DLD1 (cell line): Measurements from ENCODE around the gene NOL4L.

Experiments used
- in situ Hi-C: cut with HindIII; loops from 2 replicates; pipeline ENCODE4 v1.10.0; 2017; ENCODE audit warnings: low sequenced_read_pairs

Gene NOL4L

DNA sequence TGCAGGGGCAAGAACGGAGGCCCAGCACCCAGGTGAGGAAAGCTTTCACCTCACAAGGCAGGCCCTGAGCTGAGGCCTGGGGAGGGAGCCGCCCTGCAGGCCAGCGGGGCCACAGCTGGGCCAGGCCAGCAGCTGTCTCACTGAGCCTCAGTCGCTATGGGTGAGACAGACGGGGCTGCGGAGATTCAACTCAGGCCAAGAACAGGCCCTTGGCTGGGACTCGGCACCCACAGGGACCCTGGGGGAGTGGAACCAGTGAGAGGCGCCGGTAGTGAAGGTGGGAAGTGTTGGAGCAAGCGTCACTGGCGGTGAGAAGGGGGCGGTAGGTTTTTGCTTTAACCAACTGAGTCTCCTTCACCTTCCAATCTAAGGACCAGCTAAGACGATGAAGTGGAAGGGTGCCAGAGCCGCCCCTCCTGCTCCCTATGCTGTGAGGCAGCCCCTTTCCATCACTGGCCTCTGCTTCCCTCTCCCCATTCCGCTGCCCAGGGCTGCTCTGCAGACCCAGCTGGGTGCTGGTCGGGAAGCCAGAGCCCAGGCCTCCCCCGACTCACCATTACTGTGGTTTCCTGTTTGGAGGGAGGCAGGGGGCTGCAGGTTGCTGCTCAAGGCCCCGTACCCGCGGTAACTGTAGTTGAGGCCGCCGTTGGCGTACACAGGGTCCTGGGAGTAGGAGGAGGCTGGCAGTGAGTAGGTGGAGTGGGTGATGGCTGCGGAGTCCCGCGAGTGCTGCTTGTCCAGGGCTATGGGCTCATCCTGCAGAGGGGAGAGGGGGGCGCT lies 133.3 kb downstream of the NOL4L start:
- in situ Hi-C loops = no loop called here

DNA sequence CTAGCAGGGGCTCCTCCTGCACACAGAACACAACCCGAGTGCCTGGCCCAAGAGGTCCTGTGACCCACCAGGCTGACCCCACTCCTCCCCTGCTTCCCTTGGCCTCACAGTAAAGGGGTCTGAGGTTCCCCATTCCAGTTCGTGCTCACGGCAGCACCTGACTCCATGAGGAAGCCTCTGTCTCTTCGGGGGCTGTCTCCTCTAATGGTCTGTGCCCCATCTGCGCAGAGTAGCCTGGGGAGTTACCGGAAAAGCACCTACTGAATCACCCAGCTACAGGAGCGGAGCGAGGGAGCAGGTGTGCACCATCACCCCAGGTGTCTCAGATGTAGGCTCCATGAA lies 133.8 kb downstream of the NOL4L start:
- in situ Hi-C loops = no loop called here

DNA sequence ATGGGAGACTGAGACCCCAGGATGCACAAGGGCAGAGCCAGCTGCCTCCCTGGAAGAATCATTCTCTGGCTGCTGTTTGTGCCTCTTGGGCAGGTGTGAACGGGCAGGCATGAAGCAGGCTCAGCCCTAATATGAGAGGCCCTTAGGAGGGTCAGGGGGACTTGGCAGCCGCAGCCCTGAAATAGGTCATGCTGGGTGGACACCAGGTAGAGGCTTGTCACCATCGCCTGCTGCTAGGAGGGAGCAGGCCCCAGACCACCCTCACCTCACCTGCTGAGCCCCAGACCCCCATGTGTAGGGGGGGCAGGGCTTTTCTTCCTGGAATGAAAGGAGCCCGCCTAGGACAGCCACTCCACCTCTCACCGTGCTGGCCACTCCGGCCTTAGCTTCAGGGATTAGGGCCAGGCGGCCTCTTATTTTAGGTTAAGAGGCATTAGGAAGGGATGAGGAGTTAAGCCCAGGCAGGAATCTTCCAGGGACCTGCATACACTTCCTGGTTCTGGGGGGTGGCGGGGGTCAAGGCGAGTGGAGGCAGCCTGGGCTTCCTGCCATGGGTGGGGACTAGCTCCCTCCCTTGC lies 134.6 kb downstream of the NOL4L start:
- in situ Hi-C loops = no loop called here

DNA sequence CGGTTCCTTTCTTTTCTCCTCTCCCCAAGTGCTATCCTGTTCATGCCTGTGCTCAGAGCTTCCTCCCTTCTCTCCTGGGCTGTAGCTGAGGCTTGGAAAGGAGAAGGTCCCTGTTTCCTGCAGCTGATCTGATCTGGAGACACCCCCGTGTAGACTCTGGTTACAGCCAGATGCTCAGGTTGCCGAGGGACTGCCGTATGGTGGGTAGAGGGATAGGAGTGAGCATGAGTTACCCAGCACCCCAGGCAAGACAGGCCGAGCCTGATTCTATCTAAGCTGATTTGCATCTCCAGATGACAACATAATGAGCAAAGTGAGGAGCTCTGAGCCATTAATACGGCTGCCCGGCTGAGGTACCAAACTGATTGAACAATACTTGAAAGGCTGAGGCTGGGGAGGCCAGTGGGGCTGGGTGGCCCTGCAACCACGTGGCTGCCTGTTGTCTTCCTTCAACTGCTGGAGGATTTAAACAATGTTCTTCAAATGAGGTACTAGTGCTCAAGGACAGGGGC lies 135.2 kb downstream of the NOL4L start:
- in situ Hi-C loops = no loop called here

DNA sequence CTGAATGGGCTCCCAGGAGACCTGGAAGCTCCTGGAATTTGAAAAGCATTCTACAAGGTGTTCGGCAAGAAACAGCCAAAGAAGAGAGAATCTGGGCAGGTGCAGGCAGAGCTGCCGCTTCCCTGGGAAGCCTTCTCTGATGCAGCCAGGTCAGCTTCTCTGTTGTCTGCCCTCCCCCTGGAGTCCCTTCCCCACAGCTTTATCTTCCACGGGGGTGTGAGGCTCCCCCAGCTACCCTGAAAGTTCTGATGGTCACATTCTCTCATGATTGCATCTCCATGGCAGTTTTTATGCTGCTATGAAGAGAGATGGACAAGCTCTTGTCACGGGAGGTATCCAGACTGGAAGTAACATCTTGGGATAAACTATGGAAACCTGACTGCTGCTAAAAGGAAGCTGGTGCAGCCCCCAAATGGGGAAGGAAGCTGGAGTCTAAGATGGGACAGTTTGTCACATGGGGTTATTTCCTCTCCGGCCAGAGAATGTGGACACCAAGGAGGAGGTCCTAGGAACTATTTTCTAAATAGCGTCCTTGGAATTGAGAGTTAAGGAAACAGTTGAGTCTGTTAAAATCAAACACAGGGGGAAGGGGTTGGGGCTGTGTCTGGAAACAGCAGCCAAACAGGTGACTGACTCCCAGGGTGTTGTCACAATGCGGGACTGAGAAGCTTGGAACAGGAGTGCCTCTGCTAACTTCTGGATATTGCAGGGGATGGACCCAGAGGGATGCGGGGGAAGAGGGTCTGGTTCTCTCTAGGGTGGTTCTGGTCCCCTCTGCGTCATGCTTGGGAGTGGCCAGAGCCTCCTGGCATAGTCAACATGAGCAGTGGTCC lies 135.9 kb downstream of the NOL4L start:
- in situ Hi-C loops = no loop called here

DNA sequence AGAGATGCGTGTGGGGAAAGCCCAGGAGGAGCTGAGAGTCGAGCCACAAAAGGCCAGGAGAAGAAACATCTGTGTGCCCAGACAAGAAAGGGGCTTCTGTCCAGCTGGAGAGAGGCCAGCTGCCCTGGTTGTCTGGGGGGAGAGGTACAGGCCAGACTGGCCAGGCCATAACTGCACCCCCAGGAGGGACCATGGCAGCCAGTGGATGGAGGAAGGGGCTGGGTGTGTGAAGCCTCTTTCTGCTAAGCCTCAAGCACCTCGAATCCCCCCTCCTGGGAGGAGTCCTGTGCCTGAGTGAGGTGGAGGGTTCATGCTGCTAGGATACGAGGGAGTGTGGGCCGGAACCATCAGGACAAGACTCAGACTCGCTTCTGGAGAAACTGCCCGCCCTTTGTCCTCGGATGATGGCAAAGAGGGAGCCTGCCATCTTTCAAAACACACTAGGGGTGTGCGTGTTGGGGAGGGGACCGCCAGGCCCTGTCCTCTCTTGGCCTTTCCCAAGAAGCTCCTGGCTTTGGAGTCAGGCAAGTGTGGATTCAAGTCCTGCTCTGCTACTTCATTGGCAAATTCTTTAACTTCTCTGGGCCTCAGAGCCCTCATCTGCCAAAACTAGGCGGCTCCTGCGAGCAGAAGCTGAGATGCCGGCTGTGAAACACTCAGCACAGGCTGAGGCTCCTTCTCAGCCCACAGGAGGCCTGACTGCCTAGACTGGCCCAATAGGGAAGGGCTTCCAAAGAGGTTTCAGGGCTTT lies 136.7 kb downstream of the NOL4L start:
- in situ Hi-C loops = no loop called here

DNA sequence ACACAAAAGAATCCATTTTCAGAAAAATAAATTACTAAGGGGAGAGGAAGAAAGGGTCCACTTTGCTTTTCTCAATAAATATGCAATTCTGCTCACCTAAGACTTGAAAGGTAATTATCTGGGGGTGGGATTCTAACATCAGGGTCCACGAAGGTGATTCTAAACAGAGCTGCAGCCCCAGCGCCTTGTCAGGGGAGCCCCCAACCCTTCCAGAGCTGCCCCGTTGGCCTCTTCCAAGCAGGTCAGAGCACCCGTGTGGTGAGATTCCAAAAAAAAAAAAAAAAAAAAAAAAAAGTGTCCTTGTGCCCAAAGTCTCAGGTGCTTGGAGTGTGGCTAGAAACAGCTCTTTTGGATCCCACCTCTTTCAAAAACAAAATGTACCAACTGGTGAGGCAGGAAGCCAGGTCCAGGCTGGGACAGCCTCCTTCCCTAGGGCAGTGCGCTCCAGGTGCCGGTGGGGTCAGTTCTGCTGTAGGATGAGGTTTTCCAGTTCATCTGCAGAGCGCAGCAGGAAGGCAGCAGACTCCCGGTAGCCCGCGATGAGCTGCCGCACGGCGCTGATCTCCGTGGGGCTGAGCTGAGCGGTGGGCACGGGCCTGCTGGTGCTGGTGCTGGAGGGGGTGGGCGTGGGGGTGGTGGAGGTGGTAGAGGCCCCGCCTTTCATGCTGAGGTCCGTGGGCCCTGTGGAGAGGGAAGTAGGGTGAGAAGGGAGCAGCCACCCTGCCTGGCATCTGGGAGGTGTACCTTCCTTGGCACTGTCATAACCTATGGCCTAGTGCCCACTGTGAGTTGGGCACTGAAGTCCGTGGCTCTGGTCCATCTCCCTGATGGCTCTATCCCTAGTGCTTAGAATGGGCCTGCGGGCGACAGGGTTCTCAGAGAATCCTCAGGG lies 137.8 kb downstream of the NOL4L start:
- in situ Hi-C loops = no loop called here

DNA sequence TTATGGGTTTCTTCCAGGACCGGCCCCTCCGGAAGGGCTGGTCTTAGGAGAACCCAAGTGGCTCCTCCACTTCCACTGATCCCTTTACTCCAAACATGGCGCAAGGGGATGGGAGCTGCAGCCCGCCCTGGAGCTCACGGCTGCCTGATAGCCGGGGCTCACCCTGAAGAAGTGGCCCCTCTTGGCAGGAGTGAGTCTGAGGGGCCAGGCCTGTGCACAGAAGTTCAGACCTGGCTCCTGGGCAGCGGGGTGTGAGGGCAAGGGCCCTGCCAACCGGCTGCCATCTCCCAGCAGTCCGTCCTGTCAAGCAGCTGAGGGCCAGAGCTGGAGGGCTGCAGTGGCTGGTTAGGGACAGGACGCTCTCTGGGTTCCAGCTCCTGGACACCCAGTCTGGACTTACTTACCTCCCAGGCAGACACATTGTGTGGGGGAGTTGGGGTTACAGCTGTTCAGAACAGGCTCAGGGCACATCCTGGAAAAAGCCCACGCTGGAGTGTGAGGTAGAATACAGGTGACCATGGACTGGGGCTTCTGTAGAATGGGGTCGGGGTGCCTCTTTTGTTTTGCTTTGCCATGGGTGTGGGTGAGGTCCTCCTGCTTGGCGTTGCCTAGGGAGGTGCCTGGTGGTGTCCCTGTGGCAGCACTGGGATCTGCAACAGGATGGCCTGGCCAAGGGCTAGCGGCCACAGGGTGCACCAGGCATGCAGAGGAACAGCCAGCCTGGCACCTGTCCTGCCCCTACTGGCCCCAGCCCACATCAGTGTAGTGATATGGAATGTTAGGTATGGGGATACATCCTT lies 138.6 kb downstream of the NOL4L start:
- in situ Hi-C loops = no loop called here

DNA sequence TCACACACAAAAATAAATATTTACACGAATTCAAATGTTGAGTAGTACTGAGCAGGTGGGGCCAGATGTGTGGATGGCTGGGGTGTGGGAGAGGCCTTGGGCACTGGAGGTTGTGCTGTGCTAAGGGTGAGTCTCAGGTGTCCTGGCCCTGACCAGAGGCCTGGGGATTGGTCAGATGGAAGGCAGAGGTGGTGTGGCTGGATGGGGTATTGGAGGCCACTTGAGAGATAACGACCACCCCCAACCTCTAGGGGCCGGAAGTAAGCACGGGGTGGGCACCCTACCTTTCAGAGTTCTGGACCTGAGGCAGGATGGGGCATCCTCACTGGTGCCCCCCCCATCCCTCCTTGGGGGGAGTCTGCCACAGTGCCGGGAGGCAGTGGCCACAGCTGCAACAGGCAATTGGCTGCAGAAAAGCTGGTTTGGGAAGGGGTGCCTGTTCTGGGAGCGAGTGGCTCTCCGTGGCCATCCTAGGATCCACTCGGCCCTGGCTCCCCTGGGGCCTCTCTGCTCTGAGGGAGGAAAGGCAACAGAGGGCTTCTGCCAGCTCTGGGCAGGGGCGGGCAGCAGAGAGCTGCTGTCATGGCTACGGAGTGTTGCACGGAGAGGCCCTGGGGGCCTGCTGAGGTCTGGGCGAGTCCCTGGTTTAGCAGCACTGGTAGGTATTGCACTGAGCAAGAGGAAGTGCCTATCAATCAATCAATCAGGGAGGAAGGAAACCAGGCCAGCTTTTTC lies 139.4 kb downstream of the NOL4L start:
- in situ Hi-C loops = no loop called here

DNA sequence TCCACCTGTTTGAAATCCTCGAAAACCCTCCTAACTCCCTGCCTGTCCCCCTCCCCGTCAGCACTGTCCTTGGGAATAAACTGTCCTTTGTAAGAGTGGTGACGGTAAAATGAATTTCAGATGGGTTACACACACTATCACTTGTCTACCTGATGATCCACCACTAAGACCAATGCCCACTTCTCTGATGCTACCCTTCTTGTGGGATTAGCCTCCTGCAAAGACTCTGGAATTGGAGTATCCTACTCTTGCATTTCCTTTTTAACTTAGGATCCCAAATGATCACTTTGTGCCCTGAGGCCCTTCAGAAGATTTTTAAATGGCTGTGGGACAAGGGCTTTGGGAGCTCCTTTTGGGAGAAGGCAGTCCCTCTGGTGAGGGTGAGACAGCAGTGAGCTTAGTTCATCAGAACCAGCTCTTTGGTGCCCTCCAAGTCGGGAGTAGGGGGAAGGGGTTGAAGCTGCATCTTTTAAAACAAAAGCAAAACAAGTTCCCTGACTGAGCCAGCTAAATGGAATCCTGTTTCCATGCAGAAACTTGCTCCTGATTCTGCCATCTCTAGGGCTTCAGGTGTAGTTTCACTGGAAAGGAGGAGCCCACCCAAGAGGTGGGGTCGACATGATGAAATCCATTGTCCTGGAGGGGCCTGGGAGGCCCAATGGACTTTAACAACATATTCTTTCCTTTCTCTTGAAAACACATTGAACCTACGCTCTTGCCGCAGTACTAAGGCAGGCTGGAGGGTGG lies 140.5 kb downstream of the NOL4L start:
- in situ Hi-C loops = no loop called here

DNA sequence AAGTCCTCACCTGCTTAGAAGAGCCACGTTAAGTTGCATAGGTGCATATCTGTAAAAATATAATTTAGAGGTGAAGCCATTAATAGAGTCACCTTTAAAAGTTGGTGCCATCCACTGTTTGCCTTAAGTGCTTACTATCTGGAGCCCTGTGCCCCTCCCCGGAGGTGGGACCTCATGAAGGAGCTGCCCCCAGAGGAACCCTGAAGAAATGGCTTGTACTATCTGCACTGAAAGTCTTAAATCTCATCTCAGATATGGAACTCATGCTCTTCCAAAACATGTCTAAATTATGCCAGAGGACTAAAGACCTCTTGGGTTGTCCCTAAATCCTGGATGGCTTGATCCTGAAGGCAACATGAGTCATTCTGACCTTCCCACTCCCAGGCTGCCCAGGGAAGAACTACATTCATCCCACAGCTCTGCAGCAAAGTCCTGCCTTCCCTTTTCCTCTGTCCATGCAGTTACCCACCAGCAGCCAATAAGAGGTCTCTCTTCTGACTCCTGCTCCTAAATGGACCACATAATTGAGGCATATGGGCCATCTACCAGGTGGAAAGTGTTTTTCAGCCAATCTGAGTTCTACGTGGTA lies 141.7 kb downstream of the NOL4L start:
- in situ Hi-C loops = no loop called here

DNA sequence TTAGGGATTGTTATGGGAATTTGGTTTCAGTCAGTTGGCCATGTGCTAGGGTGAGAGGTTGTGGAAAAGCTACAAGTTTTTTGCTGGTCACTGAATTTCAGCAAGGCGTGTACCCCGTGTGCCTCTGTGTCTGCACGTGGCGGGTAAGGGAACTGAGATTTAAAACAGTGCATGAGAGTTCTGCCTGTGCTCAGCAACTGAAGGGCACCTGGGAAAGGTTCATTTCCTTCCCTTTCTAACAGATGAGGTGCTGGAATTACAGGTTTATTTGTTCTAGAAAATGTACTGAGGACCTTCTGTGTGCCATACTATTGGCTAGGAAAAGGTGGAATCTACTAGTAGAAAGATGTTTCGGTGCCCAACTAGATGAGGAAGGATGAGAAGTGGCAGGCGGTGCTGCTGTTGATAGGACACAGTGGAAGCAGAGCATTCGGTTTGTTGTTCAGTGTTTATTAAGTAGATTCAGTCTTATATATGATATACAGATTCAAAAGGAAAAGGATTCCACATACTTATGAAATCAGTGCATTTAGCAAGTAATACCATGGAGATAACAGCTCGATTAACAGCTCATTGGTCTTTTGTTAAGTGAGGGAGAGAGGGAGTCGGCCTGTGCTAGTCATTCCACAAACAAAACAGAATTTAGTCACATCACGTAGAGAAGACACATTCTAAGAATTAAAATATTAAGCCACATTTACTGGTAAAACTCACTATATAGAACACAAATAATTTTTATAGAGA lies 142.3 kb downstream of the NOL4L start:
- in situ Hi-C loops = no loop called here

DNA sequence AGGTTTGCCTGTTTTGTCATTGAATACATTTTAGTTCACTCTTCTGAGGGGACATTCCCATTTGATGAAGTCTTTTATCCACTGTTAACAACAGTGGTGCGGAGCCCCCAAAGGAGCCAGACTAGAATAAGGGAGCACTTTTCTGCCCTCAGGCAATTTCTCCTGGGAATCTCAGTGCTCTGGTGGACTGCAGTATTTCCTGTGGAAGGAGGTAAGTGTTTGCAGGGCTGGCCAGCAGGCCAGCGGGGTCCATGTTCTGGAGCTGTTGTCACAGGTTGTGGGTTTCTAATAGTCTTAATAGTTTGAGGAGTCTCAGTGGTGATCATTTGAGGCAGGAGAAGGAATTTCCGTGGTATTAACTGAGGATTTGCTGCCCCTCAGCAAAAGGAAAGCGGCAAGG lies 143.5 kb downstream of the NOL4L start:
- in situ Hi-C loops = no loop called here

DNA sequence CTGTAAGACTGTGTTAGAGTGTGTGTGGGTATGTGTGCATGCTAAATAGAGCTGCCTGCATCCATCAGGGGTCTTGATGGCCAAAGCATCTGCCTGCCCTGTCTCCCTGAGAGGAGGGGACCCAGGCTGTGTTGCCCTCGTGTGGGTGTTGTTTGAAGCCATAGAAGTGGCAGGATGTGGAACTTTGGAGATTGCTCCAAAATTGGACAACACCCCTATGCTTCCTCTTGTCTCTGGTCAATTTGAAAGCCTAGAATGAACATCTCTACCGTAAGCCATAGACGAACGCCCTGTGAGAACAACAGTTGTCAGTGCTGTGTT lies 144.4 kb downstream of the NOL4L start:
- in situ Hi-C loops = no loop called here

DNA sequence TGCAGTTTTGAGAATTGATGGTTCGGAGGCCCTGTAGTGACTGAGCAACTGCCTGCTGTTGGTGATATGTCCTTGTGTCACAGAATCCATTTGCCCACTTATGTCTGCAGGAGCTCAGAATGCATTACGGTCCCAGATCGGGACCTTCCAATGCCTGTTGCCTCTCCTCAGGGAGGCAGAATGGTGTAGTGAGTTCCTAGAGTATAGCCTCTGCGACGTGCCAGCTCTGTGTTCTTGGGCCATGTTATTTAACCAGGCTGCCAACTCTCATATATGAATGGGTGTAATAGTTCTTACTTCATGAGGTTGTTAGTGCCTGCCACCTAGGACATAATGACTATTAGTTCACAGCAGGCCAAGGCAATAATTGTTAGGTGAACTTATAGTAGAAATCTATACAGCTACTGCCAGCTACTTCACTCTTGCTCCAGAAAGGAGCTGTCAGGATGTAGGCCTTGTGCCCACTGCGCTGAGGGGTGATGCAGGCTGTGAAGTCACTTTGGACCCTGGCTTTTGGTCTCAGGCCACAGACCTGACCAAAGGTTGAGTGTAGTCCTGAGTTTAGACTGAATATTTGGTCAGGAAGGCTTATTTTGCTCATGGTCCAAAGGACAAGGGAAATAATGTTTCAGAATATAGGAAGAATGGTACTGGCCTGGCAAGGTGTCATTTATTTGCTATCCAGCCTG lies 144.9 kb downstream of the NOL4L start:
- in situ Hi-C loops = no loop called here

DNA sequence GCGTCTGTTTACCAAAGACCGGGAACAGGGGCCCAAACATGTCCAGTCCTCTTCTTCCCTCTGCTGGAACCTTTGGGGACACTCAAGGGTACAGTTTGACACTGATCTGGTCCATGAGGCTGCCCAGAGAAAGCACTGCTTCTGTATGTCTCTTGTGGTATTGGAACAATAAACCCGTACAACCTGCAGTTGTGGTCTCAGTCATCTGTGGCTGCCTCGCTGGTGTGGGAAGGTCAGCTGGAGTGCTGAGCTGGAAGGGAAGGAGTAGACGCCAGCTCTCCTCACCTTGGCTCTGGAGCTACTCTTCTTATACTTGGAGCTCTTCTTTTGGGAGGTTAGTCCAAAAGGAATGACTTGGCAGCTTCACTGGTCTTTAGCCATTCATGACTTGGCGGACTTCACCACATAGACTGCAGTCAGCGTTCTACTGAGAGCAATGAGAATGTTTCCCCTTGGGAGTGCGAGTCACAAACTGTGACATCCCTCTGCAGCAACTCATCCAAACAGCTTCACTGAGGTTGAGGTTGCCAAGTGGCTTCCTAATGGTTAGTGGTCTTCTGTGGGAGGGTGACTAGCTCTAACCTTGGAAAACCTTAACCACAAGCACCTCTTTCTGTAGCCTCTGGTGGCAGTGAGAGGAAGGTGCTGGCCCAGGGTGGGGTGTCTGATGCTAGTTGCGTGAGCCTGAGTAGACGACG lies 145.9 kb downstream of the NOL4L start:
- in situ Hi-C loops = no loop called here
